GM23338 (cell line): ENCODE measurements around the gene ADCY1. TPM values are rescaled to one million over a fixed set of nuclear protein-coding genes. Genes with fewer than 3 reads are reported as not detected.

Experiments
- ATAC-seq: fragments of 200-7000 bp; cut with Tn5 transposase; 3 replicates; pipeline ENCODE4 v1.9.1; 2020
- DNase-seq: peaks from one replicate; pipeline ENCODE4 v3.0.0-alpha.2; 2015; ENCODE audit warnings: low spot score
- H2AFZ ChIP-seq: fragments of 200-600 bp; sonication (generic); 2 replicates; pipeline ENCODE4 v1.8.0; 2016; ENCODE audit warnings: antibody characterized with exemption, mild to moderate bottlenecking, moderate library complexity
- H3F3A ChIP-seq: fragments of 200-600 bp; sonication (generic); replicated peaks from 2 replicates; pipeline ENCODE4 v1.8.0; 2017; ENCODE audit warnings: antibody characterized with exemption, mixed run types, low read depth
- H3K27ac ChIP-seq: fragments of 200-600 bp; sonication (generic); 2 replicates; pipeline ENCODE4 v1.6.1; 2016; ENCODE audit warnings: low read depth
- H3K27me3 ChIP-seq: fragments of 200-600 bp; sonication (generic); 2 replicates; pipeline ENCODE4 v1.8.0; 2016; ENCODE audit warnings: mild to moderate bottlenecking, mixed run types, moderate library complexity; ENCODE audit not compliant: insufficient read depth
- H3K36me3 ChIP-seq: fragments of 200-600 bp; sonication (generic); 2 replicates; pipeline ENCODE4 v1.8.0; 2016; ENCODE audit warnings: mild to moderate bottlenecking; ENCODE audit not compliant: insufficient read depth
- H3K4me1 ChIP-seq: fragments of 200-600 bp; sonication (generic); 2 replicates; pipeline ENCODE4 v1.8.0; 2016; ENCODE audit warnings: mild to moderate bottlenecking, moderate library complexity; ENCODE audit not compliant: insufficient read depth
- H3K4me2 ChIP-seq: fragments of 200-600 bp; sonication (generic); 2 replicates; pipeline ENCODE4 v1.7.1; 2017; ENCODE audit warnings: mixed run types
- H3K4me3 ChIP-seq: fragments of 200-600 bp; sonication (generic); 2 replicates; pipeline ENCODE4 v1.6.1; 2016; ENCODE audit warnings: mixed run types
- H3K79me2 ChIP-seq: fragments of 200-600 bp; sonication (generic); replicated peaks from 2 replicates; pipeline ENCODE4 v1.8.0; 2017; ENCODE audit warnings: mild to moderate bottlenecking; ENCODE audit not compliant: insufficient read depth
- H3K9me2 ChIP-seq: fragments of 200-600 bp; sonication (generic); 2 replicates; pipeline ENCODE4 v1.8.0; 2017; ENCODE audit not compliant: insufficient read depth
- H4K20me1 ChIP-seq: fragments of 200-600 bp; sonication (generic); replicated peaks from 2 replicates; pipeline ENCODE4 v1.8.0; 2017; ENCODE audit warnings: mild to moderate bottlenecking; ENCODE audit not compliant: insufficient read depth
- H3K27ac Mint-ChIP-seq: 2 replicates; pipeline ENCODE4 v1.8.0; 2020; ENCODE audit warnings: inconsistent platforms, mild to moderate bottlenecking, moderate library complexity, mixed read lengths
- H3K27me3 Mint-ChIP-seq: 3 replicates; pipeline ENCODE4 v1.8.0; 2022; ENCODE audit warnings: low read depth, mild to moderate bottlenecking, moderate library complexity, mixed read lengths, inconsistent platforms; ENCODE audit not compliant: insufficient read depth, poor library complexity
- H3K36me3 Mint-ChIP-seq: 3 replicates; pipeline ENCODE4 v1.8.0; 2021; ENCODE audit warnings: low read depth, mild to moderate bottlenecking, inconsistent platforms, moderate library complexity, mixed read lengths
- H3K4me1 Mint-ChIP-seq: 3 replicates; pipeline ENCODE4 v1.8.0; 2020; ENCODE audit warnings: mild to moderate bottlenecking, inconsistent platforms, mixed read lengths
- H3K4me3 Mint-ChIP-seq: 3 replicates; pipeline ENCODE4 v1.8.0; 2021; ENCODE audit warnings: moderate library complexity, mild to moderate bottlenecking, inconsistent platforms, mixed read lengths
- H3K9me3 Mint-ChIP-seq: 3 replicates; pipeline ENCODE4 v1.8.0; 2020; ENCODE audit warnings: moderate library complexity, mild to moderate bottlenecking, inconsistent platforms, mixed read lengths
- CREB1 ChIP-seq: fragments of 250-450 bp; sonication (Bioruptor Pico); IDR thresholded peaks from 2 replicates; pipeline ENCODE4 v1.5.0; 2020; ENCODE audit warnings: low read depth, mild to moderate bottlenecking, moderate library complexity
- CTCF ChIP-seq, 2 experiments: fragments of 200-600 bp in 1 of 2; sonication (generic) in 1 of 2; conservative IDR thresholded peaks; 2 replicates each; pipeline versions ENCODE4 v1.5.1 to v1.6.1; 2016 to 2017; ENCODE audit warnings: antibody characterized with exemption in 2 of 2, low read depth in 2 of 2, mild to moderate bottlenecking in 2 of 2, moderate library complexity in 1 of 2
- EZH2 ChIP-seq: fragments of 200-600 bp; sonication (generic); IDR thresholded peaks from one replicate; pipeline ENCODE4 v1.8.0; 2017; ENCODE audit warnings: antibody characterized with exemption, mild to moderate bottlenecking, low read depth; ENCODE audit not compliant: unreplicated experiment
- EZH2phosphoT487 ChIP-seq: fragments of 200-600 bp; sonication (generic); IDR thresholded peaks from one replicate; pipeline ENCODE4 v1.8.1; 2018; ENCODE audit warnings: antibody characterized with exemption; ENCODE audit not compliant: unreplicated experiment
- JUNB ChIP-seq: IDR thresholded peaks from one replicate; pipeline ENCODE4 v1.6.1; 2016; ENCODE audit warnings: antibody characterized with exemption; ENCODE audit not compliant: unreplicated experiment
- POLR2AphosphoS5 ChIP-seq: IDR thresholded peaks from 2 replicates; pipeline ENCODE4 v1.6.1; 2016; ENCODE audit warnings: antibody characterized with exemption, low read depth
- ZNF114 ChIP-seq: fragments of 250-450 bp; sonication (Bioruptor Pico); IDR thresholded peaks from 2 replicates; pipeline ENCODE4 v1.5.0; 2020; ENCODE audit warnings: mild to moderate bottlenecking, moderate library complexity
- ZNF331 ChIP-seq: fragments of 250-450 bp; sonication (Bioruptor Pico); IDR thresholded peaks from 2 replicates; pipeline ENCODE4 v1.5.0; 2020; ENCODE audit warnings: low read depth, mild to moderate bottlenecking, moderate library complexity
- ZNF462 ChIP-seq: fragments of 250-450 bp; sonication (Bioruptor Pico); IDR thresholded peaks from 2 replicates; pipeline ENCODE4 v1.5.0; 2020; ENCODE audit warnings: mild to moderate bottlenecking, moderate library complexity
- long read RNA-seq: library from polyadenylated mRNA; unstranded; transcript quantifications from one replicate; pipeline ENCODE4 v2.0.0, GENCODE V29; 2020; ENCODE audit not compliant: unreplicated experiment
- polyA plus RNA-seq: library from polyadenylated mRNA; unstranded; fragments of >200 nt; fragmentation: Nextera tagmentation; extraction: Ambion mirVana; gene quantifications from 2 replicates; pipeline ENCODE4 v1.2.1, GENCODE V29; 2016
- total RNA-seq: library from RNA; depleted of rRNA; stranded (reverse); fragments of >200 nt; shearing (Covaris generic); gene quantifications from 2 replicates; pipeline ENCODE4 v1.2.3, GENCODE V29; 2014; rRNA removed

The ADCY1 gene
- total RNA-seq (14.6 and 18.7 TPM in 2 replicates), polyA plus RNA-seq (2.3 and 2.4 TPM in 2 replicates)
- long read RNA-seq = 0 reads

- DNase-seq (peak; percentile 70), ATAC-seq (peak; percentile 19)
- Mint-ChIP-seq H3K4me3 (peak within 1 kb of the TSS; percentile 87), H3K27me3 (peaks cover 45% of the 10 kb centered on the region), H3K9me3 (no peaks in the 10 kb centered on the region; the same call in 1 of the 3 replicates), H3K4me1 (peaks cover 42% of the 10 kb centered on the region), H3K36me3 (no peaks in the 10 kb centered on the region; the same call in 2 of the 3 replicates), H3K27ac (no peak within 1 kb of the TSS)
- Histone ChIP-seq H4K20me1 (peaks cover 12% of the 10 kb centered on the region; the same call in 1 of the 2 replicates), H3K79me2 (peaks cover 2% of the 10 kb centered on the region; the same call in 1 of the 2 replicates), H3F3A (peaks cover 4% of the 10 kb centered on the region; the same call in 1 of the 2 replicates), H3K27me3 (peaks cover 49% of the 10 kb centered on the region), H3K27ac (no peak within 1 kb of the TSS), H3K4me1 (peaks cover 24% of the 10 kb centered on the region; the same call in 1 of the 2 replicates), H2AFZ (peak within 1 kb of the TSS; percentile 99), H3K36me3 (no peaks in the 10 kb centered on the region), H3K9me2 (no peaks in the 10 kb centered on the region), H3K4me3 (peak within 1 kb of the TSS; percentile 82), H3K4me2 (peak within 1 kb of the TSS; percentile 97)
- no peak for TF ChIP-seq JUNB
- peak; percentile 50 for TF ChIP-seq EZH2
- TF ChIP-seq ZNF462 (CRISPR knock-in tag) = no peak
- TF ChIP-seq ZNF114 = no peak
- no peak for TF ChIP-seq EZH2phosphoT487
- no peak for TF ChIP-seq CREB1 (CRISPR knock-in tag)
- peak; percentile 28; the same call in 1 of the 2 replicates for TF ChIP-seq POLR2AphosphoS5
- no peak for TF ChIP-seq CTCF (conservative IDR thresholded peaks at IDR 0.05; ENCODE audit: low read depth in 2 of 2)
- TF ChIP-seq ZNF331 (CRISPR knock-in tag) = no peak
Observed at GRCh38 chr7:45573661-45574415, at the start of gene ADCY1. ADCY1 (plus strand) TSS chr7:45574368; CDS start chr7:45574544, 176 bp downstream.
